DMS114 treated with DMSO at 0.1 percent for 48 hours (cell line): ENCODE data around the gene TRAF7.
A peak's percentile ranks its signal among the peaks of the same experiment; 100 is the strongest.
"Not testable (repeated sequence)": the region's sequence is repeated elsewhere in the genome, so short reads cannot be mapped to it uniquely, and the experiment has no call there.

Experiments used
- DNase-seq: peaks from one replicate; lab custom pipeline; 2025; ENCODE audit not compliant: unreplicated experiment; lab: John Stamatoyannopoulos, UW

TRAF7 gene

GRCh38 chr16:2121853-2122252 lies 33.7 kb upstream of the TRAF7 start:
- no peak for DNase-seq

- no peak for DNase-seq
These were observed 33.2 kb upstream of the TRAF7 start for GRCh38 chr16:2122429-2122828.

DNA sequence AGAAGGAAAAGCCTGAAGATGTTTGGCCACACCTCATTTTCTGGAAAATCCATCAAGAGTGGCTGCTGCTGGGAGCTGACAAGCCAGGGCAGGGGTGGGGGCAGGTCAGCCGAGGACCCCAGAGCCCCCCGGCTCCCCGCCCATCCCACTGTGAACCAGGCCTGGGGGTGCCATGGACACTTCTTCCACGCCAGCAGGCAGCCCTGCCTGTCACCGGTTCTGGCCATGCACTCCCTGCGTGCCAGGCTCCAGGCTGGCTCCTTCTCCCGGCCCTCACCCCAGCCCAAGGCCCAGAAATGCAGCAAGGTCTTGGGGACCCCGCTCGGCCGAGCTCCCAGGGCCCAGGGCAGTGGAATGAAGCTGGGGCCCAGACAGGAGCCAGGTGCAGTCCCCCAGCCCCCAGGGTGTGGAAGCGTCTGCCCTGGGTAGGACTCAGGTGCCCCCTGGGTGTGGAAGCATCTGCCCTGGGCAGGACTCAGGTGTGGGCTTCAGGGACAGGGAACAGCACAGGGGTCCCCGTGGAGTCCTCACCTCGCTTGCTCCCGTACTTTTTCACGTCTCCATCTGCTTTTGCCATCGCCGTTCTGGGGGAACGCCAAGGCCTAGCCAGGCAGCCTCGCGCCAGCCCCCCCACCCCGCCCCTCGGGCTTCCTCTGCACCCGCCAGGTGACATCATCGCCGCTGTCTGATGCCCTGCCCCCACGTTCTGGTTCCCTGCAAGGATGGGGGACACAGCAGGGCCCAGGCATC lies 32.5 kb upstream of the TRAF7 start:
- not testable (repeated sequence) for DNase-seq

- DNase-seq = not testable (repeated sequence)
These were observed 31.7 kb upstream of the TRAF7 start for GRCh38 chr16:2123706-2124376.

DNA sequence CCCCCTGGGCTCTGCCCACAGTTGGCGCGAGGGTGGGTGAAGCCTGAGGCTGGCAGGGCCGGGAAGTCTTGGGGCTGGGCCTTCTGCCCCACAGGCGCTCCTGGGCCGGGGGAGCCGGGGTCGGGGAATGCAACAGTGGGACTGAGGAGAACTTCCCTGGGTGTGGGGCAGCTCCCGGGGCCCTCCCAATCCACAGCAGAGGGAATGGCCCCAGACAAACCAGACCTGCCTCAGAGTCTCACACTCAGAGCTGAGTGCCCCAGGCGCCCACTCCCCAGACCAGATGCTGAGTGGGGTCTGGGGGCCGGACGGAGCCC lies 31.2 kb upstream of the TRAF7 start:
- DNase-seq = not testable (repeated sequence)

GRCh38 chr16:2124694-2125444 lies 30.7 kb upstream of the TRAF7 start:
- DNase-seq = not testable (repeated sequence)

DNA sequence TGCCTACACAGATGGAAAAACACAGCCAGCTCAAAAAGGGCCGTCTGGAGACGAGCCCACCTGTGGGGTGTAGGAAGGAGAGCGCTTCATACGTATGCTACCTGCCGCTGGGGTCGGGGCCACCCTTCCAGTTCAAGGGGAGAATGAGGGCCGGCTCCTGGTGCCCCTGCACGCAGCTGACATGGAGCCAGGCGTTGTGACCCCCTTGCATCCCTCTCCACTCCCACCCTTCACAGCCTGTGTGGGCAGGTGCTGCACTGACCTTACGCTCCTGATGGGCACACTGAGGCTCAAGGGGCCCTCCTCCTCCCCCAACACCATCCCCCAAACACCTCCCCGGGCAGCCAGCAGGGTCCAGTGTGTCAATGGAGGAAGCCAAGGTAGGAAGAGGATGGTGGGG lies 30.0 kb upstream of the TRAF7 start:
- not testable (repeated sequence) for DNase-seq

- DNase-seq = not testable (repeated sequence)
These were observed 29.3 kb upstream of the TRAF7 start for GRCh38 chr16:2126161-2126743.

DNA sequence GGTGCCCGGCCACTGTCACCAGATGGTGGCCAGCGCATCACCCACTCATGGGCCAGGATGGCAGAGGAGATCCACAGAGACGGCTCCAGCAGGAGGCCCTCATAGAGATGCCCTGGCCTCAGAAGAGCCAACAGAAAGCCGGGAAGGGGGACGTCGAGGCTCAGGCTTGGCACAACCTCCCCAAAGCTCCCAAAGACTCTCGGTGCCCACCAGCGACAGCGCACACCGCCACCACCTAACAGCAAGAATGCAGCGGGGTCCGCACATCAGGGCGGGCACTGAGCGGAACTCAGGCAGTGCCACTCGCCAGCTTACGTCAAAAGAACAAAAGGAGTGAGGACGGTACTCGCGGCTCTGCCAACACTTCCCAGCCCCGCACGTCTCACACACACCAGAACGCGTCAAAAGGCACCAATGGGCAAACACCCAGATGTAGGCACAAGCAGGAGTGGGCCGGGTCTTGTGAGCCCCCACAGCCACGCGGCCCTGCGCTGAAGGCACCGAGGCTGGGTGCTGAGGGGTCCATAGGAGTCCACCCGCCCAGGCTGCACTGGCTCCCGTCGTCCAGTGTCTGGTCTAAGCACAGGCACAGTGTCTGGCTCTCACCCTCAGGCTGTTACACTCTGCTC lies 28.5 kb upstream of the TRAF7 start:
- DNase-seq = not testable (repeated sequence)

- not testable (repeated sequence) for DNase-seq
These were observed 27.8 kb upstream of the TRAF7 start for GRCh38 chr16:2127630-2128280.

DNA sequence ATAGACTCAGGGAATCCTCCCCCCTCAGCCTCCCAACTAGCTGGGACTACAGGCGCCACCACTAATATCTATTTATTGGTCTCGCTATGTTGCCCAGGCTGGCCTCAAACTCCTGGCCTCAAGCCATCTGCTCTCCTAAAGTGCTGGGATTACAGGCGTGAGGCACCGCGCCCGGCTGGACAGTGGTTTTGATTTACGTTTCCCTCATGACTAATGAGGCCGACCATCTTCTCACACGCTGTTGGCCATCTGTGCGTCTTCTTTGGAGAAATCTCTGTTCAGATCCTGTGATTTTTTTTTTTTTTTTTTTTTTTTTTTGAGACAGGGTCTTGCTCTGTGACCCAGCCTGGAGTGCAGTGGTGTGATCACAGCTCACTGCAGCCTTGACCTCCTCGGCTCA lies 26.3 kb upstream of the TRAF7 start:
- DNase-seq = not testable (repeated sequence)

DNA sequence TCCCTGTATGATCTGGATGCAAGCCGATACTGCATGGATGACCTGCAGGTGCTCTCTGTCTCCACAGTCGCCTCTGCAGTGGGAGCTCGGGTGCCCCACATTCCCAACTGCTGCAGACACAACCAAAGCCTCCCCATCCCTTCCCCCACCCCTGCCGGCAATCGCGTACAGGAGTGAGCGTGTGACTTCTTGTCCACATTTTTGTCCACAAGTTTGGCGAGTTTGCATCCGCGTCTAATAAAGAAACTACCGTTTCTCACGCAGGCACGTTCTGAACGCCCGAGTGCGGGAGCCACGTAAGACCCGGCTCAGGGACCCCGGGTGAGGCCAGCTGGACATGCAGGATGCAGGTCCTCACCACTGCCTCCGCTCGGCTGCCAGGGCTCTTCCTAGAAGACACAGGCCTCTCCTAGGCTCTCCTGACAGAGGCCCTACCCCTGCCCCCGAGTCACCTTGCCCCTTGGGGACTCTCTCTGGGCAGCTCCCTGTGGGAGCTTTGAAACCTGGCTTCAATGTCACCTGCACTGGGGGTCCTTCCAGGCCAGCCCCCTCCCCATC lies 25.6 kb upstream of the TRAF7 start:
- DNase-seq = not testable (repeated sequence)

DNA sequence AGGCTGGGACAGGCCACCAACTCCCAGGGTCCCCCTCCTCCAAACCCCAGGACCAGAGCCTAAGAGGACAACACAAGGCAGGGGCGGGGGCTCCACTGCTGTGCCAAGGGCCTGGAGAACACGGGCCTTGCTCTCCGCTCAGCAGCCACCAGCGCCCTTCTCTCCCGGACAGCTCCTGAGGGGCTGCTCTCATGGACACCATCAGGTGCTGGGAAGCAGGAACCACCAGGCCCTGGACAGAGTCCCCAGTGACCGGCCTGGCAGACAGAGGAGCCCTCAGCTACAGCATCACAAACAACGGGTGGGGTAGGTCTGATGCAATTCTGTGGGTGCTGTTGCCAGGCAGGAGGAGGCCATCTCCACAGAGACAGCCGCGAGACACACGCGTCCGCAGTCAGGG lies 21.8 kb upstream of the TRAF7 start:
- DNase-seq = not testable (repeated sequence)

DNA sequence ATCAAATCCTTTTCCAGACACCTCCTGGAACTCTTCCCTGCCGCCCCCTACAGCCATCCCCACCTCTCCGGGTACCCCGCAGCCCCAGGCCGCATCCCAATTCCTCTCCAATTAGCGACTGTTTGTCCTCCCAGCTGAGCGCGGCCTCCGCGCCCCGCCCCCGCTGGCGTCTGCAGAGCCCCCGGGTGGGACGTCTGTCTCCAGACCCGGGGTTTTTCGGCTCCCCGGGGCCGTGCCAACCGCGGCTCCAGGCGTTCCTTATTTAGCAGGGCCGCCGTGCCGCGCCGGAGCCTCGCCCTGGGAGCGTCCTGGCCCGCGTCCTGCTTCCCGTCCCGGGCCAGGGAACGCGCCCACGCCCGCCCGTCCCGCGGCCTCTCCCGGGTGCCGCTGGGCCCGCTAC lies 20.5 kb upstream of the TRAF7 start:
- not testable (repeated sequence) for DNase-seq

- DNase-seq = peak; percentile 62
These were observed 19.7 kb upstream of the TRAF7 start, which contains the start of gene PKD1 for GRCh38 chr16:2135770-2136490. Gene PKD1 (minus strand): TSS chr16:2135898. CDS start chr16:2135689, 209 bp downstream.

DNA sequence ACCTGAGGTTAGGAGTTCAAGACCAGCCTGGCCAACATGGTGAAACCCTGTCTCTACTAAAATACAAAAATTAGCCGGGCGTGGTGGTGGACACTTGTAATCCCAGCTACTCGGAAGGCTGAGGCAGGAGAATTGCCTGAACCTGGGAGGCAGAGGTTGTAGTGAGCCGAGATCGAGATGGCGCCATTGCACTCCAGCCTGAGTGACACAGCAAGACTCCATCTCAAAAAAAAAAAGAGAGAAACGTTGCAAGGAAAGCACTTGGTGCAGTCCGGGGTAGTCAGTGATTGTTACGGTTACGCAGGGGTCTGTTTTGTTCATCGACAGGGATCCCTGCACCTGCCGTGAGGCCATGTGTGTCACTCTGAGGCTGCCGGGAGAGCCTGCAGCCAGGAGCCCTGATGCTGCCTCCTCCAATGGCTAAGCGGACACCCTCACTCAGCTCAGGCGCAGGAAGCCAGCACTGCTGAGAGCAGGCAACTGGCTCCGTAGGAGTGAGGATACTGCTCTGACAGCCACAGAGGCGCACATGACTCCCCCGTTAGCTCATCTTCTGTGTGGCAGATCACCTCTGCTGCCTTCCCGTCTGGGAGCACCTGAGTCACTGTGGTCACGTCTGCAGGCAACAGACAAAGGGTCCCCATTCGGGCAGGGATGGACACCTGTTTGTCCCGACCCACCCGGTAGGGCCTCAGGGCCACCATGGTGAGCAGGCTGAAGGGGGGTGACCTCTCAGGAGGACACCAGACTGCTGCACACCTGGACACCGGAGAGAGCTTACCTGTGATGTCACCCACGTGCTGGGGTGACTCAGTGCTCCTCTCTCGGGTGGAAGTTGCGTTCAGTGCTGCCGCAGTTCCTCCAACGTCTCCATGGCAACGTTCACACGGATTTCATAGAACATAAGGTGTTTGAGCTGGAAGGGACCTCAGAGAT lies 12.4 kb upstream of the TRAF7 start:
- no peak for DNase-seq

GRCh38 chr16:2143878-2144485 lies 11.6 kb upstream of the TRAF7 start:
- no peak for DNase-seq

GRCh38 chr16:2145843-2146242 lies 9.7 kb upstream of the TRAF7 start:
- DNase-seq = no peak
